ENCODE measurements around the gene PLA2G4E.

GRCh38 chr15:41975669-41976068 is 45.2 kb downstream of the PLA2G4E start:
- TF ChIP-seq CTCF (IDR thresholded peaks at IDR 0.05) (no peak), POLR2AphosphoS5 (IDR thresholded peaks at IDR 0.05) (no peak), POLR2A (IDR thresholded peaks at IDR 0.05) (no peak), EP300 (IDR thresholded peaks at IDR 0.05) (no peak)
